Measurements from ENCODE around the gene TRIM41.
A peak's percentile ranks its signal among the peaks of the same experiment; 100 is the strongest.

Gene TRIM41

GRCh38 chr5:181233801-181234454 is 10.8 kb downstream of the TRIM41 start:
- DNase-seq = no peak

- DNase-seq = no peak
Observed at GRCh38 chr5:181234455-181235306, 11.6 kb downstream of the TRIM41 start.

- no peak for DNase-seq
Observed at GRCh38 chr5:181235323-181235688, 12.2 kb downstream of the TRIM41 start.

- DNase-seq = no peak
Observed at GRCh38 chr5:181235689-181236366, 12.7 kb downstream of the TRIM41 start.

GRCh38 chr5:181236471-181236870 is 13.4 kb downstream of the TRIM41 start:
- DNase-seq = no peak

GRCh38 chr5:181236954-181237641 is 14.0 kb downstream of the TRIM41 start:
- no peak for DNase-seq

- DNase-seq = no peak
Observed at GRCh38 chr5:181237729-181238385, 14.8 kb downstream of the TRIM41 start.

GRCh38 chr5:181239062-181239663 is 16.1 kb downstream of the TRIM41 start:
- DNase-seq = no peak

- no peak for DNase-seq
Observed at GRCh38 chr5:181241393-181241975, 18.4 kb downstream of the TRIM41 start.

- no peak for DNase-seq
Observed at GRCh38 chr5:181242031-181242451, 19.0 kb downstream of the TRIM41 start.

- no peak for DNase-seq
Observed at GRCh38 chr5:181243018-181243563, 20.0 kb downstream of the TRIM41 start.

GRCh38 chr5:181243564-181244343 is 20.7 kb downstream of the TRIM41 start, which contains the start of gene RACK1:
Gene RACK1 (minus strand): TSS chr5:181243906. CDS start chr5:181243800, 106 bp downstream.
- DNase-seq = peak; percentile 93

- DNase-seq = no peak
Observed at GRCh38 chr5:181245427-181246275, 22.6 kb downstream of the TRIM41 start.

- peak; percentile 94 for DNase-seq
Observed at GRCh38 chr5:181246276-181247049, 23.4 kb downstream of the TRIM41 start.

- no peak for DNase-seq
Observed at GRCh38 chr5:181248277-181248676, 25.2 kb downstream of the TRIM41 start.

- DNase-seq = no peak
Observed at GRCh38 chr5:181255276-181255675, 32.2 kb downstream of the TRIM41 start.

GRCh38 chr5:181255836-181256578 is 32.9 kb downstream of the TRIM41 start:
- DNase-seq = no peak

GRCh38 chr5:181258576-181258975 is 35.5 kb downstream of the TRIM41 start:
- DNase-seq = no peak

All from left hindlimb (tissue), 1 donor.